BJ (cell line): ENCODE data around the gene YJU2. TPM values are rescaled to one million over a fixed set of nuclear protein-coding genes. Genes with fewer than 3 reads are reported as not detected.
"Not testable (repeated sequence)": the region's sequence is repeated elsewhere in the genome, so short reads cannot be mapped to it uniquely, and the experiment has no call there.

ENCODE experiments used
- CTCF ChIA-PET: fragments of 350-600 bp; formaldehyde crosslinking; extraction: SDS; loops from one replicate; lab custom pipeline; 2021; ENCODE audit warnings: antibody characterized with exemption, inconsistent platforms; lab: Yijun Ruan, JAX
- POLR2A ChIA-PET: fragments of 300-600 bp; sonication (Branson Sonifier 250); formaldehyde crosslinking; extraction: SDS; loops from one replicate; lab custom pipeline; 2021; ENCODE audit warnings: antibody characterized with exemption; lab: Charles Lee
- DNase-seq: peaks from one replicate; pipeline ENCODE4 v3.0.0-alpha.2; 2011; ENCODE audit warnings: low read depth
- H3K27me3 ChIP-seq: 2 replicates; pipeline ENCODE4 v1.6.0; 2011; ENCODE audit warnings: low read length; ENCODE audit not compliant: control insufficient read depth, insufficient read depth
- H3K36me3 ChIP-seq: 2 replicates; pipeline ENCODE4 v1.5.1; 2011; ENCODE audit warnings: low read length; ENCODE audit not compliant: control insufficient read depth, insufficient read depth
- H3K4me3 ChIP-seq: 2 replicates; pipeline ENCODE4 v1.5.1; 2011; ENCODE audit warnings: low read depth, mild to moderate bottlenecking, control low read depth, low read length
- CTCF ChIP-seq: IDR thresholded peaks from 2 replicates; pipeline ENCODE4 v1.5.1; 2011; ENCODE audit warnings: low read depth, mild to moderate bottlenecking, control low read depth, inconsistent platforms, low read length, moderate library complexity; ENCODE audit not compliant: insufficient read depth
- polyA plus RNA-seq: library from polyadenylated mRNA; depleted of rRNA; stranded (reverse); fragments of >200 nt; gene quantifications from 2 replicates; pipeline ENCODE4 v1.2.3, GENCODE V29; 2011

YJU2 gene
- polyA plus RNA-seq, 1 experiment = 14.5 TPM

DNA sequence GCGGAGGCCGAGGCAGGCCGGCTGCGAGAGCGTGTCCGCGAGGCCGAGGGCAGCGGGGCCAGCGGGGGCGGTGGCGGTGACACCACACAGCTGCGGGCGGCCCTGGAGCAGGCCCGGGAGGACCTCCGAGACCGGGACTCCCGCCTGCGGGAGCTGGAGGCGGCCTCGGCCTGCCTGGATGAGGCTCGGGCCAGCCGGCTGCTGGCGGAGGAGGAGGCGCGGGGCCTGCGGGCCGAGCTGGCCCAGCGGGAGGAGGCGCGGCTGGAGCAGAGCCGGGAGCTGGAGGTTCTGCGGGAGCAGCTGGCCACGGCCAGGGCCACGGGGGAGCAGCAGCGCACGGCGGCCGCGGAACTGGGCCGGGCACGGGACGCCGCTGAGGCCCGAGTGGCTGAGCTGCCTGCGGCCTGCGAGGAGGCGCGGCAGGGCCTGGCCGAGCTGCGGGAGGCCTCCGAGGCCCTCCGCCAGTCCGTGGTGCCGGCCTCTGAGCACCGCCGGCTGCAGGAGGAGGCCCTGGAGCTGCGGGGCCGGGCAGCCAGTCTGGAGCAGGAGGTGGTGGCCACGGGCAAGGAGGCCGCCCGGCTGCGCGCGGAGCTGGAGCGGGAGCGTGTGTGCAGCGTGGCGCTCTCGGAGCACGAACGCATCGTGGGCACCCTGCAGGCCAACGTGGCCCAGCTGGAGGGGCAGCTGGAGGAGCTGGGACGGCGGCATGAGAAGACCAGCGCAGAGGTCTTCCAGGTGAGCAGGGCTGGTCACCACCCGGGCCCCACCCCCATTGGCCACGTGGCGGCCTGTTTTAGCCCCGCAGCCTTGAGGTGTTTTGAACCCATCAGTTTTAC, 29.2 kb upstream of the YJU2 start:
- ChIA-PET CTCF (interaction anchor here (1.4 to 2.1 kb wide), 3 partner anchors 9 to 16 kb away, joined by 3 to 6 read pairs (median 5); no protein-coding TSS in a partner anchor), POLR2A (no interaction called here)
- Histone ChIP-seq H3K36me3 (no peaks in the 10 kb centered on the region), H3K4me3 (no peak overlapping the region), H3K27me3 (no peaks in the 10 kb centered on the region)
- no peak for DNase-seq
- no peak for TF ChIP-seq CTCF

DNA sequence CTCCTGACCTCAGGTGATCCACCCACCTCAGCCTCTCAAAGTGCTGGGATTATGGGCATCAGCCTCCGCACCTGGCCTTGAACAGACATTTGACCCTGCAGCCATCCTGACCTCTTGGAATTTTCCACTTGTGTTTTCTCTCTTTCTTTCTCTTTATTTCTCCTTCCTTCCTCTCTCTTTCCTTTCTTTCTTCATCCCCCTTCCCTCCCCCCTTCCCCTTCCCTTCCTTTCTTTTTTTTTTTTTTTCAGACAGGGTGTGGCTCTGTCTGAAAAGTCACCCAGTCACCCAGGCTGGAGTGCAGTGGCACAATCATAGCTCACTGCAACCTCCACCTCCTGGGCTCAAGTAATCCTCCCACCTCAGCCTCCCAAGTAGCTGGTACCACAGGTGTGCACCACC, 28.4 kb upstream of the YJU2 start:
- H3K36me3 ChIP-seq, H3K27me3 ChIP-seq, H3K4me3 ChIP-seq, DNase-seq: not testable (repeated sequence)
- CTCF ChIA-PET = interaction anchor here (1.4 to 2.1 kb wide), 3 partner anchors 10 to 17 kb away, joined by 3 to 6 read pairs (median 5); no protein-coding TSS in a partner anchor
- POLR2A ChIA-PET = interaction anchor here (0.7 kb wide), 1 partner anchor 28 kb away, joined by 16 read pairs; the partner anchor contains the start of gene YJU2

DNA sequence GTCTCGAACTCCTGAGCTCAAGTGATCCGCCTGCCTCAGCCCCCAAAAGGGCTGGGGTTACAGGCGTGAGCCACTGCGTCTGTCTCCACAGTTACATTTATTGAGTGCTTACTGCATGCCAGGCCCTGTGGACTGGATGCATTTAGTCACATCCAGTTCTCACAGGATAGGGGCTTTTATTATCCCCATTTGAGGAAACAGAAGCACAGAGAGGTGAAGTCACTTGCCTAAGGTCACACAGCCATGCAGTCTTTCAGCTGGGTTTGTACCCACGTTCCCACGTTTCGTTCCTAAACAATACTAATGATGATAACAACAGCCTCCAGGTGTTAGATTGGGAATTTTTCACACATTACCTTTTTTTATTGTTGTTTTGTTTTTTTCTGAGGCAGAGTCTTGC, 26.7 kb upstream of the YJU2 start:
- Histone ChIP-seq H3K4me3 (no peak overlapping the region), H3K27me3 (no peaks in the 10 kb centered on the region), H3K36me3 (no peaks in the 10 kb centered on the region)
- no peak for DNase-seq
- POLR2A ChIA-PET = no interaction called here
- no peak for TF ChIP-seq CTCF
- CTCF ChIA-PET = interaction anchor here (2.1 to 2.4 kb wide), 2 partner anchors 12 to 13 kb away, joined by 7 to 9 read pairs; no protein-coding TSS in a partner anchor

- no peak for TF ChIP-seq CTCF
- ChIA-PET POLR2A (no interaction called here), CTCF (no interaction called here)
- Histone ChIP-seq H3K4me3 (no peak overlapping the region), H3K27me3 (peaks cover 4% of the 10 kb centered on the region; the same call in 1 of the 2 replicates), H3K36me3 (no peaks in the 10 kb centered on the region)
- no peak for DNase-seq
Observed at GRCh38 chr19:4224470-4224869, 22.4 kb upstream of the YJU2 start.

DNA sequence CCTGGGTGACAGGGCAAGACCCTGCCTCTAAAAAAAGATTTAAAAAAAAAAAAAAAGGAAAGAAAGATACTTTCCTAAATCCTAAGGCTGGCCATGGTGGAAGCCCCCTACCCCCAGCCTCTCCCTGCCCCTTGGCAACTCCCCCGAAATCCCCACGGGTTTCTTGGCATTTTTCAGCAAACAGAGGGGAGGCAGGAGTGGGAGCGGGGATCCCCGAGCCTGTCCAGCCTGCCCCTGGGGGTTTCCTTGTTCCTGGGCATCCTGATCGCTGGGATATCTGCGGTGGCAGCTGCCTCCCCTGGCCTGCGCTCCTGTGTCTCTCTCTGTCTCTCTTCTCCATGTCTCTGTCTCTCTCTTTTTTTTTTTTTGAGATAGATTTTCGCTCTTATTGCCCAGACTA, 21.0 kb upstream of the YJU2 start:
- ChIA-PET CTCF (no interaction called here), POLR2A (no interaction called here)
- H3K4me3 ChIP-seq = no peak overlapping the region
- TF ChIP-seq CTCF = no peak
- H3K27me3 ChIP-seq = peaks cover 4% of the 10 kb centered on the region; the same call in 1 of the 2 replicates
- no peaks in the 10 kb centered on the region for H3K36me3 ChIP-seq
- DNase-seq = no peak
